ENCODE measurements around the gene CPNE1. TPM values are rescaled to one million over a fixed set of nuclear protein-coding genes. Genes with fewer than 3 reads are reported as not detected.

The CPNE1 gene
- total RNA-seq, 1 donor from 2014 or later = 76.3 TPM

DNA sequence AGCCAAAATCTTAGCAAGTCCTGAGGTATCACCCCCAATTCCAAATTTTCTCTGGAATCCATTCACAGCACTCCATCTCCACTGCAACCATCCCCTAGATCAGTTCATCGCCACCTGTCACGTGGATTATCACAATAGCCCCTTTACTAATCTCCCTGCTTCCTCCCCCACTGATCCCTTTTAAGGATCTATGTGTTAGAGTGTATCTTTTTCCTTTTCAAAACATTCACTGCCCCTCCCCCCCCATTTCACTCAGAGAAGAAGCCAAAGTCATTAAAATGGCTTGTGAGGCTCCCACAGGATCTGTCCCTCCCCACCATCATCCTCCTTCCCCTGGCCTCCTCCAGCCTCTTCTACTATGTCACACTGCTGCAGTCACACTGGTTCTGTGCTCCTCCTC, 67.5 kb downstream of the CPNE1 start:
- Histone ChIP-seq H3K36me3 (ENCODE audit: control insufficient read depth, insufficient read depth, low read length) (no peaks in the 10 kb centered on the region), H3K27me3 (ENCODE audit: control insufficient read depth, insufficient read depth, low read length) (peaks cover 22% of the 10 kb centered on the region), H3K4me3 (ENCODE audit: low read depth, low read length) (no peak overlapping the region)
- FAIRE-seq = no peak
- DNase-seq (ENCODE audit: low read depth) = no peak
- no peak for TF ChIP-seq CTCF (IDR thresholded peaks at IDR 0.05; ENCODE audit: insufficient read depth, low read length, severe bottlenecking)

DNA sequence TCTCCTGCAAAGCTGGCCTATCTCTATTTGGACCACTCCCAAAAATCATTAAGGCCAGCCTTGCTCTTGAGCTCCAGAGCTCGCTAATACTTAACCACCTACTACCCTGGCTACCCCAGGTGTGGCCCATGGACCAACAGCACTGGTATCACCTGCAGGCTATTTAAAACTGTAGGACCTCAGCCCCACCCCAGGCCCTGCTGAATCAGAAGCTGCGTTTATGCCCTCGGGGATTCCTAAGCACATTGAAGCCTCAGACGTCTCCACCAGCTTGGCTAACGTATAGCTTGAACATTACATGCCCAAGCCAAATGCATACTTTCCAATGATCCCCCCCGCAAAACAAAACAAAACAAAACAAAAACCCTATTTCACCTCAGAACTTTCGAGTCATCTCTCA, 68.8 kb downstream of the CPNE1 start:
- peaks cover 18% of the 10 kb centered on the region for H3K27me3 ChIP-seq (ENCODE audit: control insufficient read depth, insufficient read depth, low read length)
- no peak for TF ChIP-seq CTCF (IDR thresholded peaks at IDR 0.05; ENCODE audit: insufficient read depth, low read length, severe bottlenecking)
- H3K4me3 ChIP-seq (ENCODE audit: low read depth, low read length) = no peak overlapping the region
- FAIRE-seq (no peak), DNase-seq (ENCODE audit: low read depth) (no peak)
- no peaks in the 10 kb centered on the region for H3K36me3 ChIP-seq (ENCODE audit: control insufficient read depth, insufficient read depth, low read length)

DNA sequence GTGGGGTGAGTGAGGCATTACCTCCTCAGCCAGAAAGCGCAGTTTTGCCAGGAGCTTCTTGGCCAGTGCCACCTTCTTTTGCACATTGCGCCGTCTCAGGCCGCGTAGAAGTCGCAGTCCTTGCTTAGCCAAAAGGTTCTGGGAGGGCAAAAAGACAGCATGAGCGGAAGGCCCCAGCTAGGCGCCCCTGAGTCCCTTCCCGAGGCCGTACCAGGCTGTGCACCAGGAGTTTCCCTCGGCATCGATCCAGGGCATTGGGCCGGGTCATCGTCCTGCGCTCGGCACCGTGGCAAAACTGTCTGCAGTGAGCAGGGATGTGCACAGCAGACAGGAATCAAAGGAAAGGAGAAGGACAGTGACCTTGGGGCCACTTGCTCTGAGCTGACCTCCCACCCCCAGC, 69.2 kb downstream of the CPNE1 start:
- H3K4me3 ChIP-seq (ENCODE audit: low read depth, low read length) = no peak overlapping the region
- H3K36me3 ChIP-seq (ENCODE audit: control insufficient read depth, insufficient read depth, low read length) = no peaks in the 10 kb centered on the region
- no peak for DNase-seq (ENCODE audit: low read depth)
- no peak for TF ChIP-seq CTCF (IDR thresholded peaks at IDR 0.05; ENCODE audit: insufficient read depth, low read length, severe bottlenecking)
- no peak for FAIRE-seq
- peaks cover 14% of the 10 kb centered on the region for H3K27me3 ChIP-seq (ENCODE audit: control insufficient read depth, insufficient read depth, low read length)

- no peak for DNase-seq (ENCODE audit: low read depth)
- TF ChIP-seq CTCF (IDR thresholded peaks at IDR 0.05; ENCODE audit: insufficient read depth, low read length, severe bottlenecking) = no peak
- no peaks in the 10 kb centered on the region for H3K36me3 ChIP-seq (ENCODE audit: control insufficient read depth, insufficient read depth, low read length)
- peaks cover 2% of the 10 kb centered on the region for H3K27me3 ChIP-seq (ENCODE audit: control insufficient read depth, insufficient read depth, low read length)
- H3K4me3 ChIP-seq (ENCODE audit: low read depth, low read length) = no peak overlapping the region
- no peak for FAIRE-seq
These were observed 72.2 kb downstream of the CPNE1 start for GRCh38 chr20:35592339-35592974.

GRCh38 chr20:35588397-35588796, 76.3 kb downstream of the CPNE1 start:
- FAIRE-seq (no peak), DNase-seq (ENCODE audit: low read depth) (no peak)
- no peak for TF ChIP-seq CTCF (IDR thresholded peaks at IDR 0.05; ENCODE audit: insufficient read depth, low read length, severe bottlenecking)
- Histone ChIP-seq H3K27me3 (ENCODE audit: control insufficient read depth, insufficient read depth, low read length) (no peaks in the 10 kb centered on the region), H3K4me3 (ENCODE audit: low read depth, low read length) (no peak overlapping the region), H3K36me3 (ENCODE audit: control insufficient read depth, insufficient read depth, low read length) (no peaks in the 10 kb centered on the region)

DNA sequence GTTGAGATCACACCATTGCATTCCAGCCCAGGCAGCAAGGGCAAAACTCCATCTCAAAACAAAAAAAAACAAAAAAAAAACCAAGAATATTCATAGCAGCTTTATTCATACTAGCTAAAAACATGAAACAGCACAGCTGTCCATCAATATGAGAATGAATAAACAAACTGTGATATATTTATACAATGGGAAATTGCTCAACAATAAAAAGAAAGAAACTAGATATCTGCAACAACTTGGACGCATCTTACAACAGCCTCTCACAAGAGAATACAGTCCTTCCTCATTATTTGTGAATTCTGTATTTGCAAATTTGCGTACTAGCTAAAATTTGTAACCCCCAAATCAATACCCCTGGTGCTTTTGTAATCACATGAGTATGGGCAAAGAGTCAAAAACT, 77.3 kb downstream of the CPNE1 start:
- FAIRE-seq (no peak), DNase-seq (ENCODE audit: low read depth) (no peak)
- H3K4me3 ChIP-seq (ENCODE audit: low read depth, low read length) = no peak overlapping the region
- no peaks in the 10 kb centered on the region for H3K36me3 ChIP-seq (ENCODE audit: control insufficient read depth, insufficient read depth, low read length)
- no peaks in the 10 kb centered on the region for H3K27me3 ChIP-seq (ENCODE audit: control insufficient read depth, insufficient read depth, low read length)
- TF ChIP-seq CTCF (IDR thresholded peaks at IDR 0.05; ENCODE audit: insufficient read depth, low read length, severe bottlenecking) = no peak

All from bronchial epithelial cell (primary cell).